ENCODE data around the gene IRX4.

IRX4 gene

GRCh38 chr5:1835431-1835830 lies 47.3 kb downstream of the IRX4 start:
- DNase-seq, result no peak

- no peak for DNase-seq
Observed at GRCh38 chr5:1834721-1835429, 47.9 kb downstream of the IRX4 start.

GRCh38 chr5:1834022-1834551 lies 48.6 kb downstream of the IRX4 start:
- no peak for DNase-seq

GRCh38 chr5:1833264-1834021 lies 49.3 kb downstream of the IRX4 start:
- DNase-seq, result no peak

GRCh38 chr5:1832511-1833250 lies 50.0 kb downstream of the IRX4 start:
- no peak for DNase-seq

- DNase-seq, result no peak
Observed at GRCh38 chr5:1831677-1832313, 50.9 kb downstream of the IRX4 start.

- no peak for DNase-seq
Observed at GRCh38 chr5:1831257-1831656, 51.5 kb downstream of the IRX4 start.

GRCh38 chr5:1830571-1831228 lies 52.0 kb downstream of the IRX4 start:
- no peak for DNase-seq

- peak; percentile 5 to 7 for DNase-seq
Observed at GRCh38 chr5:1827886-1828397, 54.8 kb downstream of the IRX4 start.
